HepG2 (cell line): Measurements from ENCODE around the gene PRR33. TPM values are rescaled to one million over a fixed set of nuclear protein-coding genes. Genes with fewer than 3 reads are reported as not detected.

Source experiments
- ATAC-seq: fragments of 200-7000 bp; cut with Tn5 transposase; 3 replicates; pipeline ENCODE4 v1.9.1; 2020; ENCODE audit warnings: mild to moderate bottlenecking, moderate library complexity
- BruUV-seq: library from RNA; stranded (reverse); fragments of 400-500 nt; replicated peaks from 2 replicates; lab custom pipeline; 2021; lab: Mats Ljungman, UMichigan
- CTCF ChIA-PET: fragments of 300-600 bp; formaldehyde crosslinking; extraction: SDS; loops from one replicate; lab custom pipeline; 2021; ENCODE audit warnings: low total read pairs, inconsistent platforms, low intra/inter-chr PET ratio; lab: Yijun Ruan, JAX
- POLR2A ChIA-PET: fragments of 350-600 bp; sonication (Branson Sonifier 250); formaldehyde crosslinking; loops from one replicate; lab custom pipeline; 2020; ENCODE audit warnings: antibody characterized with exemption, inconsistent platforms; lab: Yijun Ruan, JAX
- DNase-seq: peaks from one replicate; pipeline ENCODE4 v3.0.0-alpha.2; 2015; ENCODE audit warnings: low spot score
- FAIRE-seq: peaks from 3 replicates; lab custom pipeline; 2011; peaks lifted over from hg19 to GRCh38; lab: Jason Lieb, UNC
- H2AFZ ChIP-seq: one replicate; pipeline ENCODE4 v1.6.1; 2011; ENCODE audit warnings: low read length, inconsistent platforms
- H3K27ac ChIP-seq: fragments of 300-600 bp; 3 replicates; pipeline ENCODE4 v1.8.0; 2011; ENCODE audit warnings: mixed run types, mild to moderate bottlenecking, mixed read lengths, low read length, inconsistent platforms; ENCODE audit not compliant: insufficient read depth; ENCODE audit errors: extremely low read length
- H3K27me3 ChIP-seq, 2 experiments: fragments of 200-600 bp in 1 of 2; 2 replicates in 1 of 2; 3 replicates in 1 of 2; pipeline versions ENCODE4 v1.6.0 to v1.8.0; 2011; ENCODE audit warnings: low read length in 2 of 2, mild to moderate bottlenecking in 2 of 2, moderate library complexity in 2 of 2, inconsistent platforms in 1 of 2; ENCODE audit not compliant: insufficient read depth in 2 of 2, control insufficient read depth in 1 of 2
- H3K36me3 ChIP-seq, 2 experiments: fragments of 200-600 bp in 1 of 2; replicated peaks in 1 of 2; 2 replicates in 1 of 2; 3 replicates in 1 of 2; pipeline versions ENCODE4 v1.5.1 to v1.8.0; 2011; ENCODE audit warnings: low read length in 2 of 2, inconsistent platforms in 1 of 2; ENCODE audit not compliant: insufficient read depth in 2 of 2, control insufficient read depth in 1 of 2
- H3K4me1 ChIP-seq: 2 replicates; pipeline ENCODE4 v1.5.1; 2012; ENCODE audit warnings: low read length, inconsistent platforms; ENCODE audit not compliant: insufficient read depth
- H3K4me2 ChIP-seq: 2 replicates; pipeline ENCODE4 v1.6.0; 2011; ENCODE audit warnings: low read depth, low read length, inconsistent platforms
- H3K4me3 ChIP-seq, 3 experiments: fragments of 200-600 bp in 1 of 3; sonication (generic), shearing (Covaris generic) in 1 of 3; replicated peaks in 1 of 3; 2 replicates each; pipeline ENCODE4 v1.5.1; 2011 to 2016; ENCODE audit warnings: low read length in 3 of 3, inconsistent platforms in 2 of 3, low read depth in 2 of 3, mild to moderate bottlenecking in 2 of 3, control low read depth in 1 of 3, mixed read lengths in 1 of 3; ENCODE audit not compliant: insufficient read depth in 1 of 3
- H3K79me2 ChIP-seq: one replicate; pipeline ENCODE4 v1.6.1; 2011; ENCODE audit warnings: low read length, inconsistent platforms; ENCODE audit not compliant: insufficient read depth
- H3K9ac ChIP-seq: 2 replicates; pipeline ENCODE4 v1.6.0; 2011; ENCODE audit warnings: mild to moderate bottlenecking, low read depth, low read length, inconsistent platforms; ENCODE audit not compliant: insufficient read depth
- H3K9me3 ChIP-seq: 2 replicates; pipeline ENCODE4 v1.5.1; 2012; ENCODE audit warnings: mild to moderate bottlenecking, low read length
- H4K20me1 ChIP-seq: 2 replicates; pipeline ENCODE4 v1.6.0; 2011; ENCODE audit warnings: inconsistent platforms, mild to moderate bottlenecking, low read length, moderate library complexity; ENCODE audit not compliant: insufficient read depth
- MEIS2 ChIP-seq: sonication (generic); formaldehyde crosslinking; IDR thresholded peaks from 2 replicates; pipeline ENCODE4 v1.9.0; 2021; ENCODE audit warnings: mild to moderate bottlenecking, missing genetic modification reagents
- NFE2L1 ChIP-seq: sonication (generic); formaldehyde crosslinking; IDR thresholded peaks from 2 replicates; pipeline ENCODE4 v1.4.0; 2020; ENCODE audit warnings: missing genetic modification reagents, mild to moderate bottlenecking, borderline replicate concordance
- ZNF503 ChIP-seq: sonication (generic); formaldehyde crosslinking; IDR thresholded peaks from 2 replicates; pipeline ENCODE4 v1.4.0; 2020; ENCODE audit warnings: missing genetic modification reagents
- WGBS: methylation state at CpG from one replicate; pipeline ENCODE4 v1.1.6; 2017; ENCODE audit warnings: low lambda C conversion rate; 5-methylcytosine and 5-hydroxymethylcytosine counted together
- in situ Hi-C: cut with HindIII; loops from 2 replicates; pipeline ENCODE4 v1.10.0; 2017; ENCODE audit warnings: low pct_unique_long_range_greater_than_20kb; ENCODE audit not compliant: extremely low pct_ligation_motif_present
- intact Hi-C: fragments of 100-400 bp; cut with micrococcal nuclease; formaldehyde crosslinking; loops from one replicate; pipeline ENCODE4 v1.10.0; 2022; ENCODE audit not compliant: unreplicated experiment
- polyA plus RNA-seq, 8 experiments: library from polyadenylated mRNA; depleted of rRNA in 3 of 8; stranded (reverse) in 7 of 8; unstranded in 1 of 8; fragments of >200 nt; fragmentation: Illumina TruSeq in 4 of 8; extraction: Trizol in 4 of 8; gene quantifications; 2 replicates each; pipeline versions ENCODE4 v1.2.1 to v1.2.3, GENCODE V29; 2011 to 2016; ENCODE audit warnings: low read depth in 4 of 8, missing spikeins in 1 of 8, mixed read lengths in 1 of 8; ENCODE audit not compliant: insufficient read depth in 1 of 8
- total RNA-seq, 5 experiments: library from RNA; depleted of rRNA; stranded (reverse); fragments of >200 nt; fragmentation: Illumina TruSeq; extraction: Trizol; gene quantifications; 2 replicates each; pipeline ENCODE4 v1.2.3, GENCODE V29; 2016; ENCODE audit warnings: low read depth in 1 of 5
- TF ChIP-seq, protein P1 (sequence below): sonication (generic); formaldehyde crosslinking; IDR thresholded peaks from 2 replicates; pipeline ENCODE4 v1.5.0; 2020; ENCODE audit warnings: mild to moderate bottlenecking, missing genetic modification reagents, borderline replicate concordance

PRR33 gene
- total and polyA plus RNA-seq, 2 of the 13 experiments (the other 11 are each of a cell fraction or from before 2014, with no cell fraction given) = not detected

- no peak for TF ChIP-seq ZNF503
Measured at GRCh38 chr11:1866776-1867175, 24.9 kb downstream of the PRR33 start (continued).

DNA sequence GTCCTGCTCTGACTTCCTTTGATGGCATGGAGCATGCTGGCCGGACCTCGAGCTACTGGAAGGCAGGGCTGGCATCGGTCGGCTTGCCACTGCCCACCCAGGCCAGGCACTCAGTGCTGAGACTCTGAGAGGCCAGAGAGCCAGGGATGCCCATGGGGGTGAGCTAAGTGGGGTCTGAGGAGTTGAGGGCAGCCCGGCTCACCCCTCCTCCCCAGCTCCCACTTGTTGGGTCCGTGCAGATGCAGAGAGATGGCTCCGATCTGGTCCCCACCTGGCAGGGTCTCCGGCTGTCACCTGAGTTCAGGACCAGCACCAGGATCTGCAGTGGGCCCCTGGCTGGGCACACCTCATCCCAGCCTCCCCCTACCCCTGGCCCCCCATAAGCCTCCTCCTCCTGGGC, 25.5 kb downstream of the PRR33 start:
- Histone ChIP-seq H3K4me1 (no peaks in the 10 kb centered on the region), H3K36me3 (no peaks in the 10 kb centered on the region), H3K79me2 (no peaks in the 10 kb centered on the region), H3K27ac (no peak overlapping the region), H3K9me3 (no peaks in the 10 kb centered on the region), H2AFZ (no peak overlapping the region), H3K4me3 (no peak overlapping the region), H4K20me1 (no peaks in the 10 kb centered on the region), H3K9ac (no peak overlapping the region), H3K4me2 (no peak overlapping the region), H3K27me3 (peaks cover 28 to 82% of the 10 kb centered on the region in 2 experiments)
- CTCF ChIA-PET = no interaction called here
- intact Hi-C loops (no loop called here), in situ Hi-C loops (no loop called here)
- BruUV-seq = no TSS peak
- POLR2A ChIA-PET = no interaction called here
- FAIRE-seq (no peak), ATAC-seq (no peak), DNase-seq (no peak)
- TF ChIP-seq, protein P1, sequence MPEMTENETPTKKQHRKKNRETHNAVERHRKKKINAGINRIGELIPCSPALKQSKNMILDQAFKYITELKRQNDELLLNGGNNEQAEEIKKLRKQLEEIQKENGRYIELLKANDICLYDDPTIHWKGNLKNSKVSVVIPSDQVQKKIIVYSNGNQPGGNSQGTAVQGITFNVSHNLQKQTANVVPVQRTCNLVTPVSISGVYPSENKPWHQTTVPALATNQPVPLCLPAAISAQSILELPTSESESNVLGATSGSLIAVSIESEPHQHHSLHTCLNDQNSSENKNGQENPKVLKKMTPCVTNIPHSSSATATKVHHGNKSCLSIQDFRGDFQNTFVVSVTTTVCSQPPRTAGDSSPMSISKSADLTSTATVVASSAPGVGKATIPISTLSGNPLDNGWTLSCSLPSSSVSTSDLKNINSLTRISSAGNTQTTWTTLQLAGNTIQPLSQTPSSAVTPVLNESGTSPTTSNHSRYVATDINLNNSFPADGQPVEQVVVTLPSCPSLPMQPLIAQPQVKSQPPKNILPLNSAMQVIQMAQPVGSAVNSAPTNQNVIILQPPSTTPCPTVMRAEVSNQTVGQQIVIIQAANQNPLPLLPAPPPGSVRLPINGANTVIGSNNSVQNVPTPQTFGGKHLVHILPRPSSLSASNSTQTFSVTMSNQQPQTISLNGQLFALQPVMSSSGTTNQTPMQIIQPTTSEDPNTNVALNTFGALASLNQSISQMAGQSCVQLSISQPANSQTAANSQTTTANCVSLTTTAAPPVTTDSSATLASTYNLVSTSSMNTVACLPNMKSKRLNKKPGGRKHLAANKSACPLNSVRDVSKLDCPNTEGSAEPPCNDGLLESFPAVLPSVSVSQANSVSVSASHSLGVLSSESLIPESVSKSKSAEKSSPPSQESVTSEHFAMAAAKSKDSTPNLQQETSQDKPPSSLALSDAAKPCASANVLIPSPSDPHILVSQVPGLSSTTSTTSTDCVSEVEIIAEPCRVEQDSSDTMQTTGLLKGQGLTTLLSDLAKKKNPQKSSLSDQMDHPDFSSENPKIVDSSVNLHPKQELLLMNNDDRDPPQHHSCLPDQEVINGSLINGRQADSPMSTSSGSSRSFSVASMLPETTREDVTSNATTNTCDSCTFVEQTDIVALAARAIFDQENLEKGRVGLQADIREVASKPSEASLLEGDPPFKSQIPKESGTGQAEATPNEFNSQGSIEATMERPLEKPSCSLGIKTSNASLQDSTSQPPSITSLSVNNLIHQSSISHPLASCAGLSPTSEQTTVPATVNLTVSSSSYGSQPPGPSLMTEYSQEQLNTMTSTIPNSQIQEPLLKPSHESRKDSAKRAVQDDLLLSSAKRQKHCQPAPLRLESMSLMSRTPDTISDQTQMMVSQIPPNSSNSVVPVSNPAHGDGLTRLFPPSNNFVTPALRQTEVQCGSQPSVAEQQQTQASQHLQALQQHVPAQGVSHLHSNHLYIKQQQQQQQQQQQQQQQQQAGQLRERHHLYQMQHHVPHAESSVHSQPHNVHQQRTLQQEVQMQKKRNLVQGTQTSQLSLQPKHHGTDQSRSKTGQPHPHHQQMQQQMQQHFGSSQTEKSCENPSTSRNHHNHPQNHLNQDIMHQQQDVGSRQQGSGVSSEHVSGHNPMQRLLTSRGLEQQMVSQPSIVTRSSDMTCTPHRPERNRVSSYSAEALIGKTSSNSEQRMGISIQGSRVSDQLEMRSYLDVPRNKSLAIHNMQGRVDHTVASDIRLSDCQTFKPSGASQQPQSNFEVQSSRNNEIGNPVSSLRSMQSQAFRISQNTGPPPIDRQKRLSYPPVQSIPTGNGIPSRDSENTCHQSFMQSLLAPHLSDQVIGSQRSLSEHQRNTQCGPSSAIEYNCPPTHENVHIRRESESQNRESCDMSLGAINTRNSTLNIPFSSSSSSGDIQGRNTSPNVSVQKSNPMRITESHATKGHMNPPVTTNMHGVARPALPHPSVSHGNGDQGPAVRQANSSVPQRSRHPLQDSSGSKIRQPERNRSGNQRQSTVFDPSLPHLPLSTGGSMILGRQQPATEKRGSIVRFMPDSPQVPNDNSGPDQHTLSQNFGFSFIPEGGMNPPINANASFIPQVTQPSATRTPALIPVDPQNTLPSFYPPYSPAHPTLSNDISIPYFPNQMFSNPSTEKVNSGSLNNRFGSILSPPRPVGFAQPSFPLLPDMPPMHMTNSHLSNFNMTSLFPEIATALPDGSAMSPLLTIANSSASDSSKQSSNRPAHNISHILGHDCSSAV (CRISPR knock-in tag) = no peak
- TF ChIP-seq NFE2L1 (no peak), MEIS2 (CRISPR knock-in tag) (no peak)
- WGBS = no CpG with 5 or more reads among the region's 8 CpGs
